Neural cell (in vitro differentiated cells): ENCODE data around the gene VGLL2.

Experiments used
- EP300 ChIP-seq: fragments of 450-650 bp; conservative IDR thresholded peaks from 2 replicates; pipeline ENCODE4 v1.6.1; 2014; ENCODE audit warnings: antibody characterized with exemption, mild to moderate bottlenecking, moderate library complexity; ENCODE audit not compliant: poor library complexity, severe bottlenecking
- EZH2 ChIP-seq: fragments of 200-600, 300-800 bp; shearing (Covaris generic), sonication (generic); IDR thresholded peaks from 2 replicates; pipeline ENCODE4 v1.6.1; 2014; ENCODE audit warnings: antibody characterized with exemption, low read length, borderline replicate concordance, mild to moderate bottlenecking; ENCODE audit not compliant: insufficient read depth, poor library complexity, severe bottlenecking
- MXI1 ChIP-seq: fragments of 450-650 bp; conservative IDR thresholded peaks from 2 replicates; pipeline ENCODE4 v1.6.1; 2014; ENCODE audit warnings: antibody characterized with exemption, mild to moderate bottlenecking; ENCODE audit not compliant: poor library complexity, severe bottlenecking
- POLR2AphosphoS5 ChIP-seq: IDR thresholded peaks from 2 replicates; pipeline ENCODE4 v1.6.1; 2012
- SMC3 ChIP-seq: fragments of 450-650 bp; conservative IDR thresholded peaks from 2 replicates; pipeline ENCODE4 v1.6.1; 2014; ENCODE audit warnings: antibody characterized with exemption, mild to moderate bottlenecking, moderate library complexity; ENCODE audit not compliant: poor library complexity
- TF ChIP-seq, protein P1 (sequence below): fragments of 450-650 bp; IDR thresholded peaks from 2 replicates; pipeline ENCODE4 v1.5.1; 2014; ENCODE audit warnings: antibody characterized with exemption, mild to moderate bottlenecking, moderate library complexity; ENCODE audit not compliant: poor library complexity, severe bottlenecking
- TF ChIP-seq, protein P2 (sequence below): IDR thresholded peaks from 2 replicates; pipeline ENCODE4 v1.6.1; 2012; ENCODE audit warnings: borderline replicate concordance

DNA sequence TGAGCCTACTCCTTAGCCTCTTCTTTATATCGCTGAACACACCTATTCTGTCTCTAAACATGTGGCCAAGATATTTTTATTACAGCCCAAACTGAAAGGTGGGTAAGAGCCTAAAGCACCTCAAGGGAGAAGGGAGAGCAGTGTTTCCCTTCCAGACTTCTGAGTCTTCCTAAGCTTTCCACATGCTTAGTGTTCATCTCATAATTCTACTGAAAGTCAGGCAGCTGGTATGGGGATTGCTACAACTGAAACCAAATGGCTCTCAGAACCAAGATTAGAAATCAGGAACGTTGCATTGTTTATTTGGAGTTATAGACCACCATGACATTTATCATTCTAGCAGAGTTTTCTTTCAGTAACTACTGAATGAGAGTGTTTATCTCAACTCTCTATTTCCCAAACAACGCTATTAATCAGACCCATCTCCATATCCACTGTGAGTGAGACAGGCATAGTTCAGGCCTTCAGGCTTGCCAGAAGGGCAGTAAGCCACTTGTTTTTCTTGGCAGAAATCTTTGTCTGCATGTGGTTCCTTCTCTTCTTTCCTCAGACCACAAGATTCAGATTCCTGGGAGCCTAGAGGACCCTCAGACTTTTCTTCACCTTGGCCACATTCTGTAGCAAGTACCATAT is 22.8 kb downstream of the VGLL2 start:
- TF ChIP-seq, protein P1, sequence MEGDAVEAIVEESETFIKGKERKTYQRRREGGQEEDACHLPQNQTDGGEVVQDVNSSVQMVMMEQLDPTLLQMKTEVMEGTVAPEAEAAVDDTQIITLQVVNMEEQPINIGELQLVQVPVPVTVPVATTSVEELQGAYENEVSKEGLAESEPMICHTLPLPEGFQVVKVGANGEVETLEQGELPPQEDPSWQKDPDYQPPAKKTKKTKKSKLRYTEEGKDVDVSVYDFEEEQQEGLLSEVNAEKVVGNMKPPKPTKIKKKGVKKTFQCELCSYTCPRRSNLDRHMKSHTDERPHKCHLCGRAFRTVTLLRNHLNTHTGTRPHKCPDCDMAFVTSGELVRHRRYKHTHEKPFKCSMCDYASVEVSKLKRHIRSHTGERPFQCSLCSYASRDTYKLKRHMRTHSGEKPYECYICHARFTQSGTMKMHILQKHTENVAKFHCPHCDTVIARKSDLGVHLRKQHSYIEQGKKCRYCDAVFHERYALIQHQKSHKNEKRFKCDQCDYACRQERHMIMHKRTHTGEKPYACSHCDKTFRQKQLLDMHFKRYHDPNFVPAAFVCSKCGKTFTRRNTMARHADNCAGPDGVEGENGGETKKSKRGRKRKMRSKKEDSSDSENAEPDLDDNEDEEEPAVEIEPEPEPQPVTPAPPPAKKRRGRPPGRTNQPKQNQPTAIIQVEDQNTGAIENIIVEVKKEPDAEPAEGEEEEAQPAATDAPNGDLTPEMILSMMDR: no peak
- no peak for TF ChIP-seq EP300
- TF ChIP-seq MXI1: no peak
- no peak for TF ChIP-seq EZH2
- TF ChIP-seq POLR2AphosphoS5: no peak
- TF ChIP-seq, protein P2, sequence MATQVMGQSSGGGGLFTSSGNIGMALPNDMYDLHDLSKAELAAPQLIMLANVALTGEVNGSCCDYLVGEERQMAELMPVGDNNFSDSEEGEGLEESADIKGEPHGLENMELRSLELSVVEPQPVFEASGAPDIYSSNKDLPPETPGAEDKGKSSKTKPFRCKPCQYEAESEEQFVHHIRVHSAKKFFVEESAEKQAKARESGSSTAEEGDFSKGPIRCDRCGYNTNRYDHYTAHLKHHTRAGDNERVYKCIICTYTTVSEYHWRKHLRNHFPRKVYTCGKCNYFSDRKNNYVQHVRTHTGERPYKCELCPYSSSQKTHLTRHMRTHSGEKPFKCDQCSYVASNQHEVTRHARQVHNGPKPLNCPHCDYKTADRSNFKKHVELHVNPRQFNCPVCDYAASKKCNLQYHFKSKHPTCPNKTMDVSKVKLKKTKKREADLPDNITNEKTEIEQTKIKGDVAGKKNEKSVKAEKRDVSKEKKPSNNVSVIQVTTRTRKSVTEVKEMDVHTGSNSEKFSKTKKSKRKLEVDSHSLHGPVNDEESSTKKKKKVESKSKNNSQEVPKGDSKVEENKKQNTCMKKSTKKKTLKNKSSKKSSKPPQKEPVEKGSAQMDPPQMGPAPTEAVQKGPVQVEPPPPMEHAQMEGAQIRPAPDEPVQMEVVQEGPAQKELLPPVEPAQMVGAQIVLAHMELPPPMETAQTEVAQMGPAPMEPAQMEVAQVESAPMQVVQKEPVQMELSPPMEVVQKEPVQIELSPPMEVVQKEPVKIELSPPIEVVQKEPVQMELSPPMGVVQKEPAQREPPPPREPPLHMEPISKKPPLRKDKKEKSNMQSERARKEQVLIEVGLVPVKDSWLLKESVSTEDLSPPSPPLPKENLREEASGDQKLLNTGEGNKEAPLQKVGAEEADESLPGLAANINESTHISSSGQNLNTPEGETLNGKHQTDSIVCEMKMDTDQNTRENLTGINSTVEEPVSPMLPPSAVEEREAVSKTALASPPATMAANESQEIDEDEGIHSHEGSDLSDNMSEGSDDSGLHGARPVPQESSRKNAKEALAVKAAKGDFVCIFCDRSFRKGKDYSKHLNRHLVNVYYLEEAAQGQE: no peak
- no peak for TF ChIP-seq SMC3
